ENCODE results near the gene TTL. TPM values are rescaled to one million over a fixed set of nuclear protein-coding genes. Genes with fewer than 3 reads are reported as not detected.

TTL gene
- polyA plus RNA-seq, 1 donor from 2014 or later = 53.8 TPM

GRCh38 chr2:112491946-112492345 lies 10.0 kb downstream of the TTL start:
- H3K79me2 ChIP-seq (replicated peaks; ENCODE audit: insufficient read depth, low read length) = peaks cover 10% of the 10 kb centered on the region
- peaks cover 8% of the 10 kb centered on the region for H3K36me3 ChIP-seq (ENCODE audit: insufficient read depth, low read length)
- H3K9me3 ChIP-seq (ENCODE audit: low read length) = no peaks in the 10 kb centered on the region
- H3K9me2 ChIP-seq (ENCODE audit: insufficient read depth, low read length) = no peaks in the 10 kb centered on the region
- no peak overlapping the region for H3K9ac ChIP-seq (ENCODE audit: low read length)
- H3K27me3 ChIP-seq (ENCODE audit: insufficient read depth, low read depth, low read length) = no peaks in the 10 kb centered on the region
- TF ChIP-seq, protein P1, sequence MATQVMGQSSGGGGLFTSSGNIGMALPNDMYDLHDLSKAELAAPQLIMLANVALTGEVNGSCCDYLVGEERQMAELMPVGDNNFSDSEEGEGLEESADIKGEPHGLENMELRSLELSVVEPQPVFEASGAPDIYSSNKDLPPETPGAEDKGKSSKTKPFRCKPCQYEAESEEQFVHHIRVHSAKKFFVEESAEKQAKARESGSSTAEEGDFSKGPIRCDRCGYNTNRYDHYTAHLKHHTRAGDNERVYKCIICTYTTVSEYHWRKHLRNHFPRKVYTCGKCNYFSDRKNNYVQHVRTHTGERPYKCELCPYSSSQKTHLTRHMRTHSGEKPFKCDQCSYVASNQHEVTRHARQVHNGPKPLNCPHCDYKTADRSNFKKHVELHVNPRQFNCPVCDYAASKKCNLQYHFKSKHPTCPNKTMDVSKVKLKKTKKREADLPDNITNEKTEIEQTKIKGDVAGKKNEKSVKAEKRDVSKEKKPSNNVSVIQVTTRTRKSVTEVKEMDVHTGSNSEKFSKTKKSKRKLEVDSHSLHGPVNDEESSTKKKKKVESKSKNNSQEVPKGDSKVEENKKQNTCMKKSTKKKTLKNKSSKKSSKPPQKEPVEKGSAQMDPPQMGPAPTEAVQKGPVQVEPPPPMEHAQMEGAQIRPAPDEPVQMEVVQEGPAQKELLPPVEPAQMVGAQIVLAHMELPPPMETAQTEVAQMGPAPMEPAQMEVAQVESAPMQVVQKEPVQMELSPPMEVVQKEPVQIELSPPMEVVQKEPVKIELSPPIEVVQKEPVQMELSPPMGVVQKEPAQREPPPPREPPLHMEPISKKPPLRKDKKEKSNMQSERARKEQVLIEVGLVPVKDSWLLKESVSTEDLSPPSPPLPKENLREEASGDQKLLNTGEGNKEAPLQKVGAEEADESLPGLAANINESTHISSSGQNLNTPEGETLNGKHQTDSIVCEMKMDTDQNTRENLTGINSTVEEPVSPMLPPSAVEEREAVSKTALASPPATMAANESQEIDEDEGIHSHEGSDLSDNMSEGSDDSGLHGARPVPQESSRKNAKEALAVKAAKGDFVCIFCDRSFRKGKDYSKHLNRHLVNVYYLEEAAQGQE (IDR thresholded peaks at IDR 0.05; ENCODE audit: borderline replicate concordance) = no peak
- TF ChIP-seq CTCF (IDR thresholded peaks at IDR 0.05; ENCODE audit: poor library complexity, severe bottlenecking) (no peak), SMC3 (conservative IDR thresholded peaks at IDR 0.05; ENCODE audit: poor library complexity) (no peak), POLR2AphosphoS5 (IDR thresholded peaks at IDR 0.05) (no peak), TAF1 (IDR thresholded peaks at IDR 0.05; ENCODE audit: low read depth) (no peak), EP300 (conservative IDR thresholded peaks at IDR 0.05; ENCODE audit: poor library complexity, severe bottlenecking) (no peak), RAD21 (conservative IDR thresholded peaks at IDR 0.05) (no peak), MXI1 (conservative IDR thresholded peaks at IDR 0.05; ENCODE audit: poor library complexity, severe bottlenecking) (no peak)
- H3K27ac ChIP-seq (ENCODE audit: low read length) = no peak overlapping the region
- H4K20me1 ChIP-seq (ENCODE audit: insufficient read depth) = no peaks in the 10 kb centered on the region
- H3K4me3 ChIP-seq (ENCODE audit: low read length) = no peak overlapping the region
- no peaks in the 10 kb centered on the region for H3F3A ChIP-seq (ENCODE audit: insufficient read depth, low read length, poor library complexity, severe bottlenecking)
- H2AFZ ChIP-seq (ENCODE audit: low read depth, low read length) = no peak overlapping the region
- H3K4me2 ChIP-seq (ENCODE audit: low read length) = no peak overlapping the region

- H3K4me2 ChIP-seq (ENCODE audit: low read length) = no peak overlapping the region
- no peaks in the 10 kb centered on the region for H3K9me2 ChIP-seq (ENCODE audit: insufficient read depth, low read length)
- no peaks in the 10 kb centered on the region for H3K9me3 ChIP-seq (ENCODE audit: low read length)
- no peaks in the 10 kb centered on the region for H3K27me3 ChIP-seq (ENCODE audit: insufficient read depth, low read depth, low read length)
- no peak overlapping the region for H3K4me3 ChIP-seq (ENCODE audit: low read length)
- H3K9ac ChIP-seq (ENCODE audit: low read length) = no peak overlapping the region
- peaks cover 8% of the 10 kb centered on the region for H3K36me3 ChIP-seq (ENCODE audit: insufficient read depth, low read length)
- TF ChIP-seq MXI1 (conservative IDR thresholded peaks at IDR 0.05; ENCODE audit: poor library complexity, severe bottlenecking) (no peak), TAF1 (IDR thresholded peaks at IDR 0.05; ENCODE audit: low read depth) (no peak), POLR2AphosphoS5 (IDR thresholded peaks at IDR 0.05) (no peak), EZH2 (IDR thresholded peaks at IDR 0.05; ENCODE audit: borderline replicate concordance, insufficient read depth, low read length, poor library complexity, severe bottlenecking) (no peak), RAD21 (conservative IDR thresholded peaks at IDR 0.05) (no peak), SMC3 (conservative IDR thresholded peaks at IDR 0.05; ENCODE audit: poor library complexity) (no peak), CTCF (IDR thresholded peaks at IDR 0.05; ENCODE audit: poor library complexity, severe bottlenecking) (no peak), EP300 (conservative IDR thresholded peaks at IDR 0.05; ENCODE audit: poor library complexity, severe bottlenecking) (no peak)
- TF ChIP-seq, protein P1 (IDR thresholded peaks at IDR 0.05; ENCODE audit: borderline replicate concordance) = no peak
- peaks cover 5% of the 10 kb centered on the region for H3K79me2 ChIP-seq (replicated peaks; ENCODE audit: insufficient read depth, low read length)
- H4K20me1 ChIP-seq (ENCODE audit: insufficient read depth) = no peaks in the 10 kb centered on the region
- no peak overlapping the region for H3K27ac ChIP-seq (ENCODE audit: low read length)
- no peaks in the 10 kb centered on the region for H3F3A ChIP-seq (ENCODE audit: insufficient read depth, low read length, poor library complexity, severe bottlenecking)
- H2AFZ ChIP-seq (ENCODE audit: low read depth, low read length) = no peak overlapping the region
Measured at GRCh38 chr2:112493048-112493447, 11.1 kb downstream of the TTL start.

All from neural cell (in vitro differentiated cells).